Measurements from ENCODE around the gene DENND5B.

DENND5B gene

DNA sequence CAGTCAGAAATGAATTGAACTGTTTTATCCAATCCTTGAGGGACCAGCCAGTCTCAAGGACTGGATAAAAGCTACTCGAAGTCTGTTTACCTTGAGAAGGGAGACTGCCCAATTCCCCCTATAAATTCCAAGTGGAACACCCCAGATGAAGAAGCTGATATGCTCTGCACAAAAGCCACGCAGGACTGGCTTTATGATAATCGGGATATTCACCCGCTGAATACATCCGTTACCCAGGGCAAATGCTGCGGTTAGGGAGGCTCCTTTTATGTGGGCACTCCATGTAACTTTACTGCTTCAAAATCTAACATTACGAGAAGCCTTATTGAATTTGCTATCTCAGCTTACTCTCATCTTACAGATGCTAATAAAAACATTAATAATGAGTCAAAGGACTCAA is 119.1 kb downstream of the DENND5B start:
- DNase-seq (ENCODE audit: low read depth) = no peak

DNA sequence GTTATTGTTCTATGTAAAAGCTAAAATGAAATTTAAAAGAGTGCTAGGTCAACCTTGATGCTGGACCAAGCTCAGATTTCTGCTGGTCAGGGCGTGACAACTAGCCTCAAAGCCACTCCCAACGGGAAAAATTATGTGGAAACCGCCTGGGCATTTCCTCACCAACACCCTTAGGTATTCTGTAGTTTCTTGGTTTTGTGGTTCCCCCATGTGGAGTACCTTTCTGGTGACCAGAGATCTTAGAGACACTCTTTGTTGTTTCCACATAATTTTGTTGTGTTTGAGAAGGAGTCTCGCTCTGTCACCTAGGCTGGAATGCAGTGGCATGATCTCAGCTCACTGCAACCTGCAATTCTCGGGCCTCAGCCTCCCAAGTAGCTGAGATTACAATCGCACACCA is 119.9 kb downstream of the DENND5B start:
- DNase-seq (ENCODE audit: low read depth) = no peak

DNA sequence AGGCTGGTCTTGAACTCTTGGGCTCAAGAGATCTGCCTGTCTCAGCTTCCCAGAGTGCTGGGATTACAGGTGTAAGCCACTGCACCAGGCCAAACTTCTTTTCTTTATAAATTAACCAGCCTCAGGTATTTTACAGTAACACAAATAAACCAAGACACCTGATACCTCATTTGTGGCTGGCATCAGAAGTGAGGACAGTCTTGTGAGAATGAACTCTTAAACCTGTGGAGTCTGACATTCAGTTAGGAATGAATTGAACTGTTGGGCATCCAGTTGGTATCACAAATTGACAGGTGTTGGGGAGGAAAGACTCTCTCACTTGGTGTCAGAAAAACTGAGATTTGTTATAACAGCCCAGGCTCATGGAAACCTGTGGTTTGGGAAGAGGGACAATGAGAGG is 120.5 kb downstream of the DENND5B start:
- DNase-seq (ENCODE audit: low read depth) = no peak

DNA sequence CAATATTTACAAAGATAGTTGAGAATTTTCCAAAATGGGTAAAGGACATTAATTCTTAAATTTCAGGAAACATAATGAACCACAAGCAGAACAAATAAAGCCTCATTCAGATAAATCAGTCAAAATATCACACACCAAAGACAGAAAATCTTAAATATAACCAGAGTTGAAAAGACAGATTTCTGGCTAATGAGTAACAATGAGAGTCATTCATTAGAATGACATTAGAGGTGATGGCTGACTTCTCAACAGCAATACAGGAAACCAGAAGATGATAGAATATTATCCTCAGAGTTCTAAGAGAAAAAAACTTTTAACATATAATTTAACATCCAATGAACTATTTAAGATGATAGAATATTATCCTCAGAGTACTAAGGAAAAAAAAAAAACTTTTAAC is 124.2 kb downstream of the DENND5B start:
- no peak for DNase-seq (ENCODE audit: low read depth)

DNA sequence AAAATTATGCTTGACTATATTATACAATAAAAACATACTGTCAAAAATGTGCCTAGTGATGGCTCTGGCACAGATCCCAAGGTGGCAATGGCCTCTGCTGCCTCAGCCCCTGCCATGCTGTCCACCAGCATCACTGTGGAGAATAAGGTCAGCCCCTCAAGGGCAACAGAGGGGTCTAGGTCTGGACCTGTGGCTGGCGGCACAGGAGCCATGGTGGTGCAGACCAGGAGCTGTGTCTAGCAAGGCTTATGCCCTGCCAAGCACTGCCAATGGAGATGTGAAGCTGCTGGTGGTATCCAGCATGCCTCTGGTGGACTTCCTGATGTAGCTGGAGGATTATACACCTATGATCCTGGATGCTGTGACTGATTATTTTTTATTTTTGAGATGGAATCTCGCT is 125.9 kb downstream of the DENND5B start:
- no peak for DNase-seq (ENCODE audit: low read depth)

DNA sequence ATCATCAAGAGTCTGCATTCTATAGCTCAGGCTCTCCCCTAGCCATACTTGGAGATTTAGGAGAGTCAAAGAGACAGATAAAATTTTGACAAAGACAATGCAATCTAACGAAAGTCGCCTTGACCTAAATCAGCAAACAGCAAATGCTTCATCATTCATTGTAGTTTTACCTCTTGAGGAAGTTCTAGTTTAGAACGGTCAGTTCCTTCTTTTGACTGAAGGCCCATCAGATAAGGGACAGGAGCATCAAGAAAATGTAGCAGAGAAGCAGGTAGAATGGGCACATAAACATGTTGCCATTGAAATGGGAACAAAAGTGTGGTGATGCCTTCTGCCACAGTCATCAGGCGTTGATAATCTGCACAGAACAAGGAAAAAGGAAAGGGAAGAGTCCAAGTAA is 130.9 kb downstream of the DENND5B start:
- DNase-seq (ENCODE audit: low read depth) = no peak

DNA sequence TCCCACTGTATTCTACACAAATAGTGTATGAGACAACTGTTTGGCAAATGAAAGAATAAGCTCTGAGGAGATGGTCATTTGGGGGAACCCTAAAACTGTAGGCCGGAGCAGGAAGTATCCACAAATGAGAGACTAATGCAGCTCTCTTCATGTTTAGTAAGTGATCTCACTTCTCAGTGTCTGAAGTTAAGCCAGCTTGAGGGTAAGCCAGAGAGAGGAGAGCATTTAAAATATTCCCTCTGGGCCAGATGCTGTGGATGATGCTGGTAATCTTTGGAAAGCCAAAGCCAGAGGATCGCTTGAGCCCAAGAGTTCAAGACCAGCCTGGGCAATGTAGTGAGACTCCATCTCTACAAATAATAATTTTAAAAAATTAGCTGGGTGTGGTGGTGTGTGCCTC is 134.4 kb downstream of the DENND5B start:
- no peak for DNase-seq (ENCODE audit: low read depth)

DNA sequence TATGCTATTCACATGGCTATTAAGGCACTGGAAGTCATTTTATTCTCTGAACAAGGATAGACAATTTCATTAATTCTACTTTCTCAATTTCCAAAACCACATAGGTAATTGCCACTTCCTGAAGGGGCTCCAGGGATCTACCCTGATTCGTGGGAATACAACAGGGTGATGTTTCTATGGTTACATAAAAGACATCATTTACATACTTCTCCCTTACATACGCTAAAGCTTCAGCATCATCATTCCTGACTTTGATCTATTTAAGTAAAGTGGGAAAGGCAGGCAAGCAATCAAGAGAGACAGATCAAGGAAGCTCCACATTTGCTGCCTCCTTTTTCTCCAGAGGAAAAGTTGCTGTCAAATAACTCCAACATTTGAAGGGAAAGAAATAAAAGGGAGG is 146.2 kb downstream of the DENND5B start:
- DNase-seq (ENCODE audit: low read depth) = no peak

DNA sequence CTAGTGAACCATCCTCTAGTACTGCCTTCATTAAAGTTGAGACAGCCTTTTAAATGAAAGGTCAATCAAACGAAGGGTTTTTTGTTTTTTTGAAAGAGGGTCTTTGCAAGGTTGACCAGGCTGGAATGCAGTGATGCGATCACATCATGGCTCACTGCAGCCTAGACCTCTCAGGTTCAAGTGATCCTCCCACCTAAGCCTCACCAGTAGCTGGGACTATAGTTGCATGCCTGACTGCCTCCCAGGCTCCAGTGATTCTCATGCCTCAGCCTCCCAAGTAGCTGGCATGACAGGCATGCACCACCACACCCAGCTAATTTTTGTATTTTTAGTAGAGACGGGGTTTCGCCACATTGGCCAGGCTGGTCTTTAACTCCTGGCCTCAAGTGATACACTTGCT is 150.3 kb downstream of the DENND5B start:
- DNase-seq (ENCODE audit: low read depth) = no peak

DNA sequence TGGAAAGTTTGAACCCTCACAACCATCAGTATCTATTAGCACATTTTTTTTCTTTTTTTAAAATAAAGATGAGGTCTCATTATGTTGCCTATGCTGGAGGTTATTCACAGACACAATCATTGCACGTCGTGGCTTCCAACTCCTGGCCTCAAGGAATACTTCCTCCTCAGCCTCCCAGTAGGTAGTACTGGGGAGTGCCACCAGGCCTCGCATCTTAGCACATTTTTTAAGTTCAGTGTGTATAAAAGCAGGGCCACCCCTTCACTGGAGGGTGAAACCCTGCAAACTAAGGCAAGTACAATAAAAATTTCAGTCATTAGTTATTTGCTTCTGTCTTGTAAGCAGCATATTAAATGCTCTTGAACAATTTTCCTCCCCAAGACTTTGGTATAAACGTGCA is 150.8 kb downstream of the DENND5B start:
- no peak for DNase-seq (ENCODE audit: low read depth)

DNA sequence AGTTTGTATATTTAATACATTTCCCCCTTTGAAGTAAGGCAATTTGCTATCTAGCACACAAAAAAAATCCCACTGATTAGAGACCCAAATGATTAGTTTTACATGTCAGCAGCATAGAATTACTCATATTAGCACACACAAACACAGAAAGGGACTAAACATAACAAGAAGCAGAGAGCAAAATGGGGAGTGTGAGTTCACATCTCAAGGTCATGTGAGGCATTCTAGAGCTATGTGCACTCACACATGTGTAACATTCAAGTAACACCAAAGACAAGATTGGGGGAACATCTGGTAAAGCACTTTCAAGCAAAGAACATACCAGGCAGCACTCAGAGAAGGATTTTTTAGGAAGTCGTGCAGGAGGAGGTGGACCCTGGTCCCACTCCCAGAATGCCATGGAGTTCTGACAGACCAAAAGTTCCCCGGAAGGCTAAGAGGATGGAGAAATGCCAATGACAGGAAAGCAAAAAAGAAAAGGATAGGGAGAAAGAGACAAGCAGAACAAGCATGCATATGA is 159.2 kb downstream of the DENND5B start:
- DNase-seq (ENCODE audit: low read depth) = no peak

DNA sequence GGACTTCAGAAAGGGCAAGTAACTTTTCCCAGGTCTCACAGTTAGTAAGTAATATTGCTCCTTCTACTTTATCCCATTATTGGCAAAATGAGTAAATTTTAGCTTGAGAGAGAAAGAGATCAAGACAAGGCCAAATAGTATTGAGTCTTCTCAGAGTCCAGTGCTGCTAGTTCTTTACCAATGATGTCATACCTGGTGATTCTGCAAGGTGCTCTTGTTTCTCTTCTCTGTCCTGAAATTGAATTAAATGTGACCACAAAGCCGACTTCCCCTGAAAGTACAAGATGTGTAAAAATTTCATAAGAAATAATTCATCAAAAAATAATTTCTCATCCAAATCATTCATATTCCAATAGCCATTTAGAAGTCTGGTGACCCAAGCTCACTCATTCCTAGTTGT is 167.5 kb downstream of the DENND5B start:
- no peak for DNase-seq (ENCODE audit: low read depth)

DNA sequence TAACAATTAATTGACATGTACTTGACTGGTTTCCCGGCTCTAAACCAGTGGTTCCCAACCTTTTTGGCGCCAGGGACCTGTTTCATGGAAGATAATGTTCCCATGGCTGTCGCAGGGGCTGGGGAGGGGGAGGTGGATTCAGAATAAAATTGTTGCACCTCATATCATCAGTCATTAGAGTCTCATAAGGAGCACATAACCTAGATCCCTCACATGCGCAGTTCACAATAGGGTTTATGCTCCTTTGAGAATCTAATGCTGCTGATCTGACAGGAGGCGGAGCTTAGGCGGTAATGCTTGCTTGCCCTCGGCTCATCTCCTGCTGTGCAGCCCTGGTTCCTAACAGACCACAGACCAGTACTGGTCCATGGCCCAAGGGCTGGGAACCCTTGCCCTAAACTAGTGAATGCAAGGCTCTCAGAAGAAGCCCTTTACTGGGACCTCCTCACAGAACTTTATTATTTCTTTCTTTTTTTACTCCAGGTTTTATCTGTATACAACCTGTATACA is 178.6 kb downstream of the DENND5B start:
- no peak for DNase-seq (ENCODE audit: low read depth)

DNA sequence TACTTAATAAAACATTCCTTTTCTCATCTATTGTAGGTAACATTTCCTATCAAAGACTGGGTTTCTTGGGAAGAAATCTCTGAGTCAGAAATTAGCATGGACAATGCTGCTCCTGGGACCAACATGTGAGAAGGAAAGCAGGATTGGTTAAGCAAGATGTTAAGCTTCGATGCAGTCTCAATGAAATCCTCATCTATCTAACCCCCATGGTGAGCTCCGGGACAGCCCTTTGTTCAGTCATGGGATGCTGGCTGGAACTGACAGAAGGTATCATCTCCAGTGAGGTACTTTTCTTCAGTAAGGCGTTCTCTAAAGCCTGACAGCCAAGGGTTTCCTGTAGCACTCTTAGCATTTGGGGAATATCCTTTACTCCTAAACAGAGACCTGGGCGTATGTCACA is 182.2 kb downstream of the DENND5B start:
- no peak for DNase-seq (ENCODE audit: low read depth)

DNA sequence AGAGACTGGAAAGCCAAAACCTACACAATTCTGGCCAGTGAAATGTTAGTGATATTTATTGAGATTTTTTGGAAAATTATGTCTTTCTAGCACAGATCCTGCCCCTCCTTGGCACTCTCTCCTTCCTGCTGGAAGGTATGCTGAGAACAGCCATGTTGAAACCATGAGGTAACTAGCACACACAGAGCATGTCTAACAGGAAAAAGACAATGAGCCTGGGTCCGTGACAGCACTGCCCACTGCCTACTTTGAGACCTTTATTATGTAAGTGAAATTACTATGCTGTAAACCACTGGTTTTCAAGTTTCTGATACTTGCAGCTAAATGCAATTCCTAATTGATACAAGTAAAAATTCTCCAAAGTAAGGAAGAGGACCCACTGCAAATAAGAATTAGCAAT is 183.4 kb downstream of the DENND5B start:
- no peak for DNase-seq (ENCODE audit: low read depth)

DNA sequence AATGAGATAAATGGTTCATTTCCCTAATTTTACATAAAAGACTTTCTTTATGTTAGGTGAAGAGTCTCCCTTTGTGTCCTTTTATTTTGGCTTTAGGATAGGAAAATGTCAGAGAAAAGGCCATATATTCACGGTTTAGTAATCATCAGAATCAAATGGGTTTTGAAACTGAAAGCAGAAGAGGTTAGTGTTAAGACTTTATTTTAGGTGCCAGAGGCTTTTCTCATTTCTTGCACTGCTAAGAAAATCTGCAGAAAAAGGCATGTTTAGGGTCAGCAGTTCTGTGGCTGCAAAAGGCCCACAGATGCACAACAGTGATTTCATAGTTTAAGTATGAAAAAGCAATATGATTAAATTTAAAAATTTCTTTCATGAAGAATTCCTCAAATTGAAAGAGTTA is 184.6 kb downstream of the DENND5B start:
- no peak for DNase-seq (ENCODE audit: low read depth)

DNA sequence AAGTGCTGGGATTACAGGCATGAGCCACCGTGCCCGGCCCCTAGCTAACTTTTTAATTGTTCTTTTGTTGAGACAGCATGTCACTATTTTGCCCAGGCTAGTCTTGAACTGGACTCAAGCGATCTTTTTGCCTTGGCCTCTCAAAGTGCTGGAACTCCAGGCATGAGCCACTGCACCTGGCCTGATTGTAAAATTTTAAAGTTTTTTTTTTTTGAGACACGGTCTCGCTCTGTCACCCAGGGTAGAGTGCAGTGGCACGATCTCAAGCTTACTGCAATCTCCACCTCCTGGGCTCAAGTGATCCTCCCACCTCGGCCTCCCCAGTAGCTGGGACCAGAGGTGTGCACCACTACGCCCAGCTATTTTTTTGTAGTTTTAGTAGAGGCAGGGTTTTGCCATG is 185.9 kb downstream of the DENND5B start:
- no peak for DNase-seq (ENCODE audit: low read depth)

DNA sequence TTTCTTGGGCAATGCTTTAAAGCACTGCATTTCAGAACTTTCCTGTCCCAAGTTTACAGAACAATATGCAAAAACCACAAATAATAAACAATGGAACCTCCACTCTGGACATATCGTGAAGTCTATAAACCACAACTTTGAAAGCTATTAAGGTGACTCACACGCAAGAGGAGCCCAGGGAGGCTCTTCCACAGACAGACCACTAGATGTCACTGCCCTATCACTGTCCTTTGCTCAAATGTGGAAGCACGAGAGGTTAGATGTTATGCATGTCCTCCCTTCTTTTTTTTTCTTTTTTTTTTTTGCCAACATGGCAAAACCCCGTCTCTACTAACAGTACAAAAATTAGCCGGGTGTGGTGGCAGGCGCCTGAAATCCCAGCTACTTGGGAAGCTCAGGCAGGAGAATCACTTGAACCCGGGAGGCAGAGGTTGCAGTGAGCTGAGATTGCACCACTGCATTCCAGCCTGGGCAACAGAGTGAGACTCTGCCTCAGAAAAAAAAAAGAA is 187.8 kb downstream of the DENND5B start:
- DNase-seq (ENCODE audit: low read depth) = peak; percentile 33

DNA sequence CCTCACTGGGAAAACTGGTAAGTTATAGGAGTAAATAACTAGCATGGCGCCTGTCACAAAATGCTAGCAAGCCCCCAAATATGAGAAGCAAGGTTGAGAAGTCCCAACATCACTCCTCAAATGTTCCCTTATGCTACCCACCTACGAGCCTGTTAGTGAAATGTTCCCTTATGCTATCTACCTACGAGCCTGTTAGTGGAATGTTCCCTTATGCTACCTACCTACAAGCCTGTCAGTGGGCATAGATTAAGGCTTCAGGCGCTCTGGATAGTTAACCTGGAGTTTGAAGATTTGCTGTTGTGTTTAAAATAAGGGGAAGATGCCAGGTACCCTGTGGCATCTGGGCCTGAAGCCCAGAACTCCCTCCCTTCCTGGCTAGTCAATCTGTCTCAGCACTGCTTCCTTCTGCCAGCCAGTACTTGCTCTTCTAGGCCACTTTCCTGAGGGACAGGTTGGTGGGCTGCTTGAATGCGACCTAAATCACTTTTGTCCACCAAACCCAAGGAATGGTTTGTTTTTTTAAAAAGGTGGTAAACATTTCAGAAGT is 197.9 kb downstream of the DENND5B start:
- no peak for DNase-seq (ENCODE audit: low read depth)

DNA sequence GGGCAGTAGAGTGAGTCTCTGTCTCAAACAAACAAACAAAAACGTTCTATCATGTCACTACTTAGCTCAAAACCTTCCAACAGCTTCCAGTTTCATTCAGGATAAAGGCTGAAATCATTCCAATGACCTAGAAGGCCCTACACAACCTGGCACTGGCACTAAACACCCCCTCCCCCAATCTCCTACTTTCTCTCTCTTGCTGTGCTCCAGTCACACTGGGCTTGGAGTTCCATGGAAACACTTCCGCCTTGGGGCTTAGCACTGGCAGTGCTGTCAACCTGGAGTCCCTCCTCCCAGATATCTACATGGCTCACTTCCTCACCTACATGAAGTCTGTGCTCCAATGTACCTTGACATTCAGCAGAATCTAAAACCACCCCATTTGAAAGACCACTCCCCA is 199.9 kb downstream of the DENND5B start:
- DNase-seq (ENCODE audit: low read depth) = no peak

DNA sequence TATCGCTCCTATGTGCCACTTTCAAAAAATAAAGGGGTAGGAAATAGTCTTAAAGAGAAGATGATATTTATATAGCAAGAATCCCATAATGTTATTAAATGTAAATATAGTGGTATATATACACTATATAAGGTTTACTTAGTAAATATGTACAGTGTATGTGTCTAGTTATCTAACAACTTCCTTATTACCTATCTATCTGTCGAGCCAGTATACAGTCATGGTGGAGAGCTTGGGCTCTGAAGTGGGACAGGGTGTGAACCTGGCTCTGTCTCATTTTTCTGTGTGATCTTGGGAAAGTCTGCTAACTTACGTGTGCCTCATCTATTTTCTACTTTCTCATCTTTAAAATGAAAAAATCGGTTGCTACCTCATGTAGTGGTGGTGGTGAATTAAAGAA is 202.2 kb downstream of the DENND5B start:
- DNase-seq (ENCODE audit: low read depth) = no peak

DNA sequence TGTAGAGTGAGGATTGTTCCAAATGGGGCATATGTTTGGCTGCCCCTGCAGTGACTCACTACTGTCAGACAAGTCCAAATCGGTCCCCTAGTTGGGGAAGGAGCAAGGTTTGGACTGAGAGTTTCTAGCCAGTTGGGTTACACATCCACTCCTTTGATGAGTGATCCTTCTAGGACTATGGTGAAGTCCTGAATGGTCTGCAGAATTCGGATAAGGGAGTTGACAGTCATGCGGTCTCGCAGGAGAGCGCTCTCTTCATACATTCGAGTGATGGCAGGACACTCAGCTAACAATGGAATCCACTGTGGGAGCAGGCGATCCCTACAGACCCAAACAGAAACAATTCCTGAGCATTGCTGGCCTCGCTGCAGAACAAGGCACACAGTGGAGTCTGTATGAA is 203.5 kb downstream of the DENND5B start:
- DNase-seq (ENCODE audit: low read depth) = no peak

DNA sequence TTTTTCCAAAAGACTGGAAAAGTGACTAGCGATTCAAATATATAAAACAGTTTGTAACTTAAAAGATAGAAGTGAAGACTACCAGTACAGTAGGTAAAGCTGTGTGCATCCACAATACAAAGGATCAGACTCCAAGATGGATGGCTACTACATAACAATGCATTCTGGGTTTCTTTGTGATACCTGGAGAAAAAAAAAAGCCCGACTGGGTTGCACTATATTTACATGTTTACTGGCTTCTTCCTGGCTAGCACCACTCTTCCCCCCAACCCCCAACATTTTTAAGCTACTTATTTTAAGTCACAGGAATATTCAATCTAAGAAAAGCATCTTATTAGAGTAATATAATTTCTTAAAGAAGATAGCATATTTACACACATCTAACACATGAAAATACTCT is 203.9 kb downstream of the DENND5B start:
- no peak for DNase-seq (ENCODE audit: low read depth)

DNA sequence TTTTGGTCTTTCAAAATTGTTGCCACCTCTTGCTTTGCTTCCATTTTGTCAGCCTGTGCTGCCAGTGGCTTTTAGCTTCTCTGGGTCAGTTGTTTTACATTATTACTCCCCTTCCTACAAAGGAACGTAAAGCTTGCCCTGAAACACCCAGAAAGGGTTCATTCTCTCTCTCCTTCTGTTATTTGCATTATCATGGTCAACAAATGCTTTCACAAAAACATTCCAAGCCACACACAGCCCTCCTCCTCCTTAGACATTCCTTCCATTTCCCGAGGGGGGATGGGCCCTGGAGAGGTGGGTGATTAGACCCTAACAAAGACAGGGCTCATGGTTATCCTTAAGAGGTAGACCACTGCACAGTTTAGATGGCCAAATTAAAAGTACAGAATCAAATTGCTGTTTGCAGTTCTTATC is 204.6 kb downstream of the DENND5B start:
- DNase-seq (ENCODE audit: low read depth) = no peak

Measured in activated T-cell treated with anti-CD3 and anti-CD28 coated beads for 24 hours (primary cell).